ENCODE results near the gene PTPRG. TPM values are rescaled to one million over a fixed set of nuclear protein-coding genes. Genes with fewer than 3 reads are reported as not detected.

PTPRG gene
- total and polyA plus RNA-seq, 2 of the 13 experiments (the other 11 are each of a cell fraction or from before 2014, with no cell fraction given): 8.0 to 25.3 TPM

GRCh38 chr3:61725851-61726333 is 164.5 kb downstream of the PTPRG start (continued):
- no peak for TF ChIP-seq ZBTB40 (IDR thresholded peaks at IDR 0.05)
- no peak for TF ChIP-seq ZBTB40 (CRISPR knock-in tag; IDR thresholded peaks at IDR 0.05)
- peak; percentile 37; the same call in 1 of the 2 replicates for TF ChIP-seq HNF4A (CRISPR knock-in tag; IDR thresholded peaks at IDR 0.05)
- TF ChIP-seq ZNF317 (CRISPR knock-in tag; IDR thresholded peaks at IDR 0.05): no peak
- peak; percentile 64 for TF ChIP-seq CREM (IDR thresholded peaks at IDR 0.05)
- TF ChIP-seq CREM (CRISPR knock-in tag; IDR thresholded peaks at IDR 0.05): no peak
- TF ChIP-seq CBFB (CRISPR knock-in tag; IDR thresholded peaks at IDR 0.05): 0 out of 2 replicates have a peak, but pooled peaks have one; percentile 53
- TF ChIP-seq SOX13 (IDR thresholded peaks at IDR 0.05): no peak
- TF ChIP-seq SOX13 (CRISPR knock-in tag; conservative IDR thresholded peaks at IDR 0.05 in 1 of 2, IDR thresholded peaks at IDR 0.05 in 1 of 2): peak in 1 of 2 experiments; percentile 74; a peak in 2 of 4 replicates
- no peak for TF ChIP-seq FOXA1 (IDR thresholded peaks at IDR 0.05)
- peak; percentile 66 for TF ChIP-seq FOXA1 (CRISPR knock-in tag; IDR thresholded peaks at IDR 0.05)
- TF ChIP-seq HMG20A (CRISPR knock-in tag; IDR thresholded peaks at IDR 0.05; ENCODE audit: borderline replicate concordance): peak; percentile 83; the same call in 1 of the 2 replicates
- TF ChIP-seq ZNF441 (CRISPR knock-in tag; IDR thresholded peaks at IDR 0.05; ENCODE audit: borderline replicate concordance): no peak
- no peak for TF ChIP-seq ZNF446 (CRISPR knock-in tag; IDR thresholded peaks at IDR 0.05)
- no peak for TF ChIP-seq WIZ (CRISPR knock-in tag; IDR thresholded peaks at IDR 0.05)
- peak; percentile 70; the same call in 1 of the 2 replicates for TF ChIP-seq SALL1 (CRISPR knock-in tag; IDR thresholded peaks at IDR 0.05)
- TF ChIP-seq FOXP4 (CRISPR knock-in tag; IDR thresholded peaks at IDR 0.05): peak; percentile 68
- peak; percentile 55; the same call in 1 of the 2 replicates for TF ChIP-seq PBX2 (CRISPR knock-in tag; IDR thresholded peaks at IDR 0.05)

Data from HepG2 (cell line).